ENCODE data around the gene ENDOV.

Gene ENDOV

GRCh38 chr17:80465327-80465974, 50.5 kb downstream of the ENDOV start:
- no peak for DNase-seq (ENCODE audit: insufficient read length, low spot score)
- TF ChIP-seq CTCF (IDR thresholded peaks at IDR 0.05; ENCODE audit: insufficient read depth, missing control alignments) = no peak
- FAIRE-seq = no peak

- TF ChIP-seq CTCF (IDR thresholded peaks at IDR 0.05; ENCODE audit: insufficient read depth, missing control alignments) = no peak
- FAIRE-seq = no peak
Observed at GRCh38 chr17:80466188-80466705, 51.3 kb downstream of the ENDOV start.

GRCh38 chr17:80468242-80468641, 53.3 kb downstream of the ENDOV start:
- no peak for FAIRE-seq
- no peak for DNase-seq (ENCODE audit: insufficient read length, low spot score)
- no peak for TF ChIP-seq CTCF (IDR thresholded peaks at IDR 0.05; ENCODE audit: insufficient read depth, missing control alignments)

More at GRCh38 chr17:80466188-80466705, 51.3 kb downstream of the ENDOV start:
- no peak for DNase-seq (ENCODE audit: insufficient read length, low spot score)

- DNase-seq (ENCODE audit: insufficient read length, low spot score) = no peak
- no peak for TF ChIP-seq CTCF (IDR thresholded peaks at IDR 0.05; ENCODE audit: insufficient read depth, missing control alignments)
- no peak for FAIRE-seq
Observed at GRCh38 chr17:80468781-80469493, 54.0 kb downstream of the ENDOV start.

GRCh38 chr17:80469667-80470066, 54.7 kb downstream of the ENDOV start:
- DNase-seq (ENCODE audit: insufficient read length, low spot score) = no peak
- FAIRE-seq = no peak
- TF ChIP-seq CTCF (IDR thresholded peaks at IDR 0.05; ENCODE audit: insufficient read depth, missing control alignments) = no peak

GRCh38 chr17:80470603-80471002, 55.6 kb downstream of the ENDOV start:
- TF ChIP-seq CTCF (IDR thresholded peaks at IDR 0.05; ENCODE audit: insufficient read depth, missing control alignments) = no peak
- no peak for FAIRE-seq
- DNase-seq (ENCODE audit: insufficient read length, low spot score) = no peak

GRCh38 chr17:80471922-80472321, 57.0 kb downstream of the ENDOV start:
- no peak for DNase-seq (ENCODE audit: insufficient read length, low spot score)
- TF ChIP-seq CTCF (IDR thresholded peaks at IDR 0.05; ENCODE audit: insufficient read depth, missing control alignments) = no peak
- FAIRE-seq = no peak

All from D721Med (cell line).